ENCODE results near the gene CD84.
"Not testable (repeated sequence)": the region's sequence is repeated elsewhere in the genome, so short reads cannot be mapped to it uniquely, and the experiment has no call there.

The CD84 gene

DNA sequence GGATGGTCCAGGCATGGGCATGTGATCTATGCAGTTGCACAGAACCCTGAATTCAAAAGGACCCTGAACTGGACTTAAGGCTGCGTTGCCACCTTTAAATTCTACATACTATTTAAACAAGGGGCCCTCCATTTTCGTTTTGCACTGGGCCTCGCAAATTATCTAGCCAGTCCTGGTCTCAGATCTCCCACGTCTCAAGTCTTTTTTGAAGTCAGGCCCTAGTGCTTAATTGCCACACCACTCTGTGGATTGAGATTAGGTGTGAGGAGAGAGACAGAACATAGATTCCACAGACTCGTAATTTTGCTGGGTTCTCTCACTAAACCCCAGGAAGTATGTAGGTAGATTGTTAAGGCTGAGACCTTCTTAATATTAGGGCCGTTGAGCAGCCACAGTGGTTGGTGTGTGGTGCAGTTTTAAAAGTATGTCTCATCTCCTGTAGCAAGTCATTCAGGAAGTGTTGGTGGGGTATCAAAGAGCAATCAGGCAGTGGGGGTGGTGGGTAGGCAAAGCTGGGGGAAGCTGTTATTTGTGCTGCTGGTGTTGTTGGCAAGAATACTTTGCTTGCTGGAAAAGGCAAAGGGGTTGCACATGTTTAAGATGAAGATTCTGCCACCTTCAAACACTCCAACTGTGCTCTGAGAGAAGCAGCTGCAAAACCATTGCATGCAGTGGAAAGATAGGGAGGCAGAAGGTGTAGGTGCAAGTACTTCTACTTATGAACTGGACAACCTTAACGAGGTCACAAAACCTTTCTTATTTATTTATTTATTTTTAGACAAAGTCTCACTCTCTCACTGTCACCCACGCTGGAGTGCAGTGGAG is 11.2 kb downstream of the CD84 start:
- peak; percentile 62 to 63 (median 62) for DNase-seq

DNA sequence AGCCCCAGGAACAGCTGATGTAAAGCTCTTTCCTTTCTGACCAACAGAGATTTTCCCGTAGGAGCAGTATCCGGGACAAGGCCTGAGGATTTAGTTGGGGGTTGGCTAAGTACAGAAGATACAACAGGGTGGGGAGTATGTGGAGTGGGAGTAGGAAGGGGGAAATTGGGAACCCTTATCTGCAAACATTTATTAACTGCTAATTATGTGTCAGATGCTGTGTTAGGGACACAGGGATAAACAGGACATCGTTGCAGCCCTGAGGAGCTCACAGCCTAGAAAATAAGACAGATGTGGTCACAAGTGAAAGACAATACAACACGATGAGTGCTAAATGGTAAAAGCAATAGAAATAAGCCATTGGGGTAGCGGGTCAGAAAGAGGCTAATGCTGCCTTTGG is 12.0 kb downstream of the CD84 start:
- no peak for DNase-seq

GRCh38 chr1:160565564-160565963 is 13.7 kb downstream of the CD84 start:
- no peak for DNase-seq

DNA sequence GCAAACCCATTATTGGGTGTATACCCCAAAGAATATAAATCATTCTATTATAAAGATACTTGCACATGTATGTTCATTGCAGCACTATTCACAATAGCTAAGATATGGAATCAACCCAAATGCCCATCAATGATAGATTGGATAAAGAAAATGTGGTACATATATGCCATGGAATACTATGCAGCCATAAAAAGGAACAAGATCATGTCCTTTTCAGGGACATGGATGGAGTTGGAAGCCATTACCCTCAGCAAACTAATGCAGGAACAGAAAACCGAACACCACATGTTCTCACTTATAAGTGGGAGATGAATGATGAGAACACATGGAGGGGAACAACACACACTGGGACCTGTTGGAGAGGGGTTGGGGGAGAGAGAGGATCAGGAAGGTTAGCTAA is 16.1 kb downstream of the CD84 start:
- DNase-seq, result not testable (repeated sequence)

DNA sequence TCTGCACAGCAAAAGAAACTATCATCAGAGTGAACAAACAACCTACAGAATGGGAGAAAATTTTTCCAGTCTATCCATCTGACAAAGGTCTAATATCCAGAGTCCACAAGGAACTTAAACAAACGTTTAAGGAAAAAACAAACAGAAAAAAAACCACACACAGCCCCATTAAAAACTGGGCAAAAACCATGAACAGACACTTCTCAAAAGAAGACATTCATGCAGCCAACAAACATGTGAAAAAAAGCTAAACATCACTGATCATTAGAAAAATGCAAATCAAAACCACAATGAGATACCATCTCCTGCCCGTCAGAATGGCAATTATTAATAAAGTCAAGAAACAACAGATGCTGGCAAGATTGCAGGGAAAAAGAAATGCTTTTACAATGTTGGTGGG is 16.6 kb downstream of the CD84 start:
- not testable (repeated sequence) for DNase-seq

GRCh38 chr1:160560806-160561205 is 18.5 kb downstream of the CD84 start:
- DNase-seq, result no peak

DNA sequence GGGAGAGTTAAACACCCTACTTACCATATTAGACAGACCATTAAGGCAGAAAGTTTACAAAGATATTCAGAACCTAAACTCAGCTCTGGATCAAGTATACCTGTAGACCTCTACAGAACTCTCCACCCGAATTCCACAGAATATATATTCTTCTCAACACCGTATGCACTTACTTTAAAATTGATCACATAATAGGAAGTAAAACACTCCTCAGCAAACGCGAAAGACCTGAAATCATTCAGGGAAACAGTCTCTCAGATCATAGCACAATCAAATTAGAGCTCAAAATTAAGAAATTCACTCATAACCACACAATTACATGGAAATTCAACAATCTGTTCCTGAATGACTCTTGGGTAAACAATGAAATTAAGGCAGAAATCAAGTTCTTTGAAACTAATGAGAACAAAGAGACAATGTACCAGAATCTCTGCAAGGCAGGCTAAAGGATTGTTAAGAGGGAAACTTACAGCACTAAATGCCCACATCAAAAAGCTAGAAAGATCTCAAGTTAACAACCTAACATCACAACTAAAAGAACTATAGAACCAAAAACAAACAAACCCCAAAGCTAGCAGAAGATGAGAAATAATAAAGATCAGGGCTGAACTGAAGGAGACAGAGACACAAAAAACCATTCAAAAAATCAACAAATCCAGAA is 19.1 kb downstream of the CD84 start:
- DNase-seq, result no peak

- DNase-seq, result peak in 1 of 3 donors; percentile 36
Measured at GRCh38 chr1:160559437-160559836, 19.9 kb downstream of the CD84 start.

- peak in 1 of 3 donors; percentile 41 for DNase-seq
Measured at GRCh38 chr1:160558660-160559380, 20.5 kb downstream of the CD84 start.

DNA sequence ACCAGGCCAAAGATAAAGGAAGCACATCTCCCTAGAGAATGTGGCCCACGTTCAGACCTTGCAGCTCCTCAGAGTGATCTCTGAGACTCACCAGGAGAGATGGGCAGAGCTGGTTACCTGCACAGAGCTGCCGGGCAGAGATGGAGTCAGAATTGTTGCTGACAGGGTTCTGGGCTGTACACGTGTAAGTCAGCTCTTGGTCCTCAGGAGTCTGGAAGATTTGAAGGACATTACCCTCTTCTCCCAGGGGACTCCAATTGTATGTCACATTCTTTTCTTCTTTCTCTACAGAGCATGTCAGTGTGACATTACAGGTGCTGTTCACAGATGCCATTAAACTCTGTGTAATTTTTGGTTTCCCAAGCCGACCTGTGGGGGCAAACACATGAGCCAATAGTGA is 25.5 kb downstream of the CD84 start:
- DNase-seq, result no peak

- peak in 2 of 3 donors; percentile 42 to 46 for DNase-seq
Measured at GRCh38 chr1:160552425-160552824, 26.9 kb downstream of the CD84 start.

- DNase-seq, result peak in 1 of 3 donors; percentile 59
Measured at GRCh38 chr1:160550572-160551034, 28.7 kb downstream of the CD84 start.

- no peak for DNase-seq
Measured at GRCh38 chr1:160549665-160550006, 29.7 kb downstream of the CD84 start.

GRCh38 chr1:160548960-160549664 is 30.2 kb downstream of the CD84 start:
- DNase-seq, result no peak

- peak; percentile 48 to 83 (median 69) for DNase-seq
Measured at GRCh38 chr1:160548183-160548582, 31.1 kb downstream of the CD84 start.

DNA sequence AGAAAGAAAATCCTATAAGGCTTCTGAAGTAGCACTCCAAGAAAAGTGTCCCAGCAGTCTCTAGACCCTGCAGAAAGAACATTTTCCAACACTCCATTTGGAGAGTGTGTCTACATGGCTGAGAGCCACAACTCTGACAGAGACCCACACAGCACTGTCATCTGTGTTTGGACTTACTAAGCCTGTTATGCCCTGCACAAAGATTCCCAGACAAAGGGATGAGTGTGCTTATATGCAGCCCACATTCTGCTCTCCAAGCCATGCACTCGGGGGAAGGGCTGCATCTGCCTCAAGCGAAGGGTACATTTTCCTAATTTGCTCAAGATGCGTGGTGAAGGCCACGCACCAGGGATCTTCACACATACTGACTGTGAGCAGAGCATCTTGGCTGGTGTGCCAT is 31.9 kb downstream of the CD84 start:
- DNase-seq, result peak in 2 of 3 donors; percentile 44 to 49

DNA sequence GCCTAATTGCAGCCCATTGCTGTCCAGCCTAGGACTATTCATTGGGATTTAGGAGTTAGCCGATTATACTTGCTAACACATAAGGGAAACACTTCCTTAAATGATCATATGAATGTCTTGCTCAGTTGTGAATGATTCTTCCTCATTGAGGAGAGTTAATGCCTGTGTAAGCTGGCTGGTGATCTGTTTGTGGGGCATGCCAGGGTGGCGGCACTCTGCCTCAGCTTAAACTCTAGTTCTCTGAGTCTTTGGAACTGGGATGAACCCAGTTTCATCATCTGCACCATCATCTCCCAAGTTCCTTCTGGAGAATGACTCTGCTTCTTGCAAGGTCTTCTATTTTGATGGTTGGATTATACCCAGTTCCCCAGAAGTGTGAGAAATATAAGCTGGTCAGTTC is 32.4 kb downstream of the CD84 start:
- DNase-seq, result peak; percentile 89 to 94 (median 92)

DNA sequence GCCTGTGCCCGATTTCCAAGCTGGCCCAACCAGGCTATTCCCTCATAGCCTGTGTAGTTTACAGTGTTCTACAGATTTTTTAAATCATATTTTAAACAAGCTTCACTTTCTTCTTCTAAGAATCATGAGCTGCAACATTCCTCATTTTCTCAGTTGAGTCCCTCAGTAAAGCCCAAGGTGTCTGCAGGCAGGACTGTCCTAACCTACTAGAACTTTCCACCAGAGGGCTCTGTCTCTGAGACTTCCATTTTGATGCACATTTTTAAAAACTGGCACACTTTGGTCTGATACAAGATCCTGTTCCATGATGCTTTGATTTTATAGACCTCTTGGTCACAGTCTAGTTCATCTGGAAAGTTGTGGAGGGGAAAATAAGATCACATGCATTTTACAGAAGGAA is 34.6 kb downstream of the CD84 start:
- peak; percentile 54 to 62 (median 57) for DNase-seq

- DNase-seq, result no peak
Measured at GRCh38 chr1:160542303-160542945, 36.9 kb downstream of the CD84 start.

GRCh38 chr1:160541622-160542302 is 37.5 kb downstream of the CD84 start:
- DNase-seq, result no peak

- DNase-seq, result peak in 1 of 3 donors; percentile 14
Measured at GRCh38 chr1:160540859-160541233, 38.5 kb downstream of the CD84 start.

Measured in suppressor macrophage treated with lipopolysaccharide for 1 hour (primary cell).